ENCODE measurements around the gene SERPINI1. TPM values are rescaled to one million over a fixed set of nuclear protein-coding genes. Genes with fewer than 3 reads are reported as not detected.
A peak's percentile ranks its signal among the peaks of the same experiment; 100 is the strongest.

Gene SERPINI1
- total and polyA plus RNA-seq, 2 of the 8 experiments (the other 6 are each of a cell fraction or from before 2014, with no cell fraction given): 5.3 to 9.9 TPM

DNA sequence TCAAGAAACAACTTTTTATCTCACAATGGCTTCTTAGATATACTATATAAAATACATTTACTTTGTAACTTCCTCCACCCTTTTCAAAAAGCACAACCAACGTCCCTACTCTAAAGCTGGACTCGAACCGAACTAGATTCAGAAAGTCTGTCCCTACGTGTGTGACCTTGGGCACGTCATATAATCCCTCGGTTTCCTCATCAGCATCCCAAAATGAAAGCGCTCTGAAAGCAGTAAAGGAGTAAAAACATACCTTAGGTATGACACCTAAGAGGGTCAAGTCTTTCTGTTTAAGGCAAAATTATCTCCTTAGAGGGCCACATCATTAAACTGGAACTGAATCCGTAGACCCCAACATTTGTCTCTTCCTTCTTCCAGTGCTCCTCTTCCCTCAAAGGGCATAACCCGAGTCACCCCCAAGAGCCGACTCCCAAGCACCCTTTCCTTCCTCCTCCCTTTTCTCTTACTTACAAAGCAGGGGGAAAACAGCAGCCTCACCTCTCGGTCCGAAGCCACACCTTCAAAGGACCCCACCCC, 1.5 kb upstream of the SERPINI1 start:
- Histone ChIP-seq H3K27ac (ENCODE audit: low read depth, low read length) (peak overlapping the region; percentile 96; the same call in 1 of the 2 replicates), H3K79me1 (ENCODE audit: low read depth, low read length) (no peaks in the 10 kb centered on the region), H3K36me3 (ENCODE audit: control insufficient read depth in 2 of 4, insufficient read depth in 4 of 4, low read length in 3 of 4) (no peaks in the 10 kb centered on the region; a peak in 1 of 8 replicates), H3K27me3 (replicated peaks in 1 of 4; ENCODE audit: control insufficient read depth in 3 of 4, extremely low read depth in 1 of 4, insufficient read depth in 3 of 4, low read length in 3 of 4) (no peaks in the 10 kb centered on the region), H3K9ac (replicated peaks in 1 of 4; ENCODE audit: extremely low read depth in 1 of 4, low read depth in 3 of 4, low read length in 3 of 4) (peak overlapping the region; percentile 50 to 98 (median 96)), H3K79me2 (ENCODE audit: control insufficient read depth in 1 of 2, insufficient read depth in 2 of 2, low read length in 2 of 2) (peaks cover 15 to 76% of the 10 kb centered on the region in 2 experiments), H3K23me2 (ENCODE audit: low read depth, low read length) (peaks cover 2% of the 10 kb centered on the region; the same call in 1 of the 2 replicates), H2AFZ (ENCODE audit: low read length) (no peak overlapping the region), H3K23ac (ENCODE audit: insufficient read length) (no peak overlapping the region), H3K56ac (replicated peaks; ENCODE audit: insufficient read length, low read depth, low read length) (peak overlapping the region; percentile 71), H3K9me3 (ENCODE audit: insufficient read depth in 2 of 2, low read depth in 1 of 2, low read length in 1 of 2) (no peaks in the 10 kb centered on the region), H2BK5ac (ENCODE audit: low read depth, low read length) (peak overlapping the region; percentile 99), H3K4me3 (ENCODE audit: extremely low read depth in 1 of 4, insufficient read depth in 2 of 4, low read depth in 3 of 4, low read length in 4 of 4) (peak overlapping the region; percentile 92 to 95 (median 94)), H2AK5ac (ENCODE audit: low read depth, low read length) (no peak overlapping the region), H4K91ac (replicated peaks; ENCODE audit: insufficient read length, low read length) (no peak overlapping the region), H4K20me1 (replicated peaks in 1 of 2; ENCODE audit: control insufficient read depth in 1 of 2, insufficient read depth in 2 of 2, low read length in 2 of 2) (peaks cover 4 to 6% of the 10 kb centered on the region in 2 experiments), H3K4me2 (ENCODE audit: insufficient read depth in 1 of 2, low read depth in 2 of 2, low read length in 2 of 2) (peak overlapping the region; percentile 51 to 68), H3K4me1 (replicated peaks in 1 of 4; ENCODE audit: control insufficient read depth in 3 of 4, insufficient read depth in 4 of 4, low read length in 3 of 4) (peaks cover 0 to 6% (median 2%) of the 10 kb centered on the region in 4 experiments; a peak in 3 of 7 replicates), H2BK15ac (ENCODE audit: low read length) (no peak overlapping the region), H3K4ac (replicated peaks; ENCODE audit: insufficient read length, low read depth, low read length) (no peak overlapping the region), H2BK120ac (replicated peaks; ENCODE audit: low read depth, low read length) (no peak overlapping the region), H3K14ac (ENCODE audit: insufficient read length) (no peak overlapping the region), H2BK12ac (ENCODE audit: low read depth, low read length) (no peak overlapping the region; the same call in 1 of the 2 replicates), H4K8ac (ENCODE audit: extremely low read depth, insufficient read depth, low read length) (no peak overlapping the region), H4K5ac (ENCODE audit: insufficient read length, low read depth, low read length) (peak overlapping the region; percentile 70), H2BK20ac (ENCODE audit: low read length) (no peak overlapping the region), H3K18ac (ENCODE audit: extremely low read depth, low read length) (no peak overlapping the region)
- ChIA-PET CTCF (ENCODE audit: partially characterized antibody) (interaction anchor here (1.6 to 2.8 kb wide), 2 partner anchors 30 to 326 kb away, joined by 3 to 9 read pairs; no protein-coding TSS in a partner anchor), POLR2A (ENCODE audit: partially characterized antibody) (interaction anchor here (1.1 kb wide), 1 partner anchor 14 kb away, joined by 4 read pairs; no protein-coding TSS in a partner anchor)
- no peak for FAIRE-seq
- no peak for DNase-seq (ENCODE audit: low read depth in 1 of 2, low spot score in 2 of 2)
- 1% methylated on average over 10 of the region's 12 CpGs; no CpG with 5 or more reads in 1 of the 2 experiments for WGBS, 2 experiments (ENCODE audit: extremely low coverage in 1 of 2, insufficient coverage in 1 of 2, insufficient read length in 1 of 2, insufficient replicate concordance in 2 of 2, low coverage in 1 of 2, low lambda C conversion rate in 2 of 2, missing lambda C conversion rate in 1 of 2)

Measured in H1 (cell line).